ENCODE data around the gene AMMECR1. TPM values are rescaled to one million over a fixed set of nuclear protein-coding genes. Genes with fewer than 3 reads are reported as not detected.
"Not testable (repeated sequence)": the region's sequence is repeated elsewhere in the genome, so short reads cannot be mapped to it uniquely, and the experiment has no call there.

Gene AMMECR1
- total RNA-seq, 2 experiments from 2014 or later: 7.6 to 8.4 TPM

DNA sequence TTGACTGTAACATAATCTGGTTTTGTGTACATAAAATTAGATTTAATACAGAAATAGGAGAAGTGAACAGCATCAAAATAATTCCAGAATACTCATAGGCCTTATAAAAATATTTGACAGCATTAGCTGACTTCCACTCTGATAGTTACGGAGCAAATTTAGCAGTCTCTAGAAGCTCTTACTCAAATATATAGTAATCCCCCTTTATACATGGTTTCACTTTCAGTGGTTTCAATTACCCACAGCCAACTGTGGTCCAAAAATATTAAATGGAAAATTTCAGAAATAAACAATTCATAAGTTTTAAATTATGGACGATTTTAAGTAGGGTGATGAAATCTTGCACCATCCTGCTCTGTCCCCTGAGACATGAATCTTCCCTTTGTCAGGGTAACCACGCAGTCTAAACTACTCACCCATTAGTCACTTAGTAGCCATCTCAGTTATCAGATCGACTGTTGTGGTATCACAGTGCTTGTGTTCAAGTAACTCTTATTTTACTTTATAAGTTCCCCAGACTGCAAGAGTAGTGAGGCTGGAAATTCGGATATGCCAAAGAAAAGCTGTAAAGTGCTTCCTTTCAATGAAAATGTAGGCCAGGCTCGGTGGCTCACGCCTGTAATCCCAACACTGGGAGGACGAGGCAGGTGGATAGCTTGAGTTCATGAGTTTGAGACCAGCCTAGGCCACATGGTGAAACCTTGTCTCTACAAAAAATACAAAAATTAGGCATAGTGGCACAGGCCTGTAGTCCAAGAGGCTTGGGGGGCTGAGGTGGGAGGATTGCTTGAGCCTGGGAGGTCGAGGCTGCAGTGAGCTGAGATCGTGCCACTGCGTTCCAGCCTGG, 23.5 kb upstream of the AMMECR1 start:
- peaks cover 1% of the 10 kb centered on the region for H3K27me3 Mint-ChIP-seq
- no peak overlapping the region for H3K4me3 Mint-ChIP-seq
- intact Hi-C loops (cut with micrococcal nuclease): no loop called here
- ChIA-PET CTCF (no interaction called here), POLR2A (interaction anchor here (0.7 kb wide), 1 partner anchor 23 kb away, joined by 4 read pairs; no protein-coding TSS in a partner anchor)
- no peaks in the 10 kb centered on the region for H3K9me3 Mint-ChIP-seq
- no peaks in the 10 kb centered on the region for H3K36me3 Mint-ChIP-seq (ENCODE audit: low read depth)
- H3K4me1 Mint-ChIP-seq (ENCODE audit: low read depth): peaks cover 11% of the 10 kb centered on the region
- peak; percentile 12 for DNase-seq
- peak; percentile 83 for ATAC-seq
- TF ChIP-seq, protein P1, sequence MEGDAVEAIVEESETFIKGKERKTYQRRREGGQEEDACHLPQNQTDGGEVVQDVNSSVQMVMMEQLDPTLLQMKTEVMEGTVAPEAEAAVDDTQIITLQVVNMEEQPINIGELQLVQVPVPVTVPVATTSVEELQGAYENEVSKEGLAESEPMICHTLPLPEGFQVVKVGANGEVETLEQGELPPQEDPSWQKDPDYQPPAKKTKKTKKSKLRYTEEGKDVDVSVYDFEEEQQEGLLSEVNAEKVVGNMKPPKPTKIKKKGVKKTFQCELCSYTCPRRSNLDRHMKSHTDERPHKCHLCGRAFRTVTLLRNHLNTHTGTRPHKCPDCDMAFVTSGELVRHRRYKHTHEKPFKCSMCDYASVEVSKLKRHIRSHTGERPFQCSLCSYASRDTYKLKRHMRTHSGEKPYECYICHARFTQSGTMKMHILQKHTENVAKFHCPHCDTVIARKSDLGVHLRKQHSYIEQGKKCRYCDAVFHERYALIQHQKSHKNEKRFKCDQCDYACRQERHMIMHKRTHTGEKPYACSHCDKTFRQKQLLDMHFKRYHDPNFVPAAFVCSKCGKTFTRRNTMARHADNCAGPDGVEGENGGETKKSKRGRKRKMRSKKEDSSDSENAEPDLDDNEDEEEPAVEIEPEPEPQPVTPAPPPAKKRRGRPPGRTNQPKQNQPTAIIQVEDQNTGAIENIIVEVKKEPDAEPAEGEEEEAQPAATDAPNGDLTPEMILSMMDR (IDR thresholded peaks at IDR 0.05): no peak
- H3K27ac Mint-ChIP-seq: peak overlapping the region; percentile 80

DNA sequence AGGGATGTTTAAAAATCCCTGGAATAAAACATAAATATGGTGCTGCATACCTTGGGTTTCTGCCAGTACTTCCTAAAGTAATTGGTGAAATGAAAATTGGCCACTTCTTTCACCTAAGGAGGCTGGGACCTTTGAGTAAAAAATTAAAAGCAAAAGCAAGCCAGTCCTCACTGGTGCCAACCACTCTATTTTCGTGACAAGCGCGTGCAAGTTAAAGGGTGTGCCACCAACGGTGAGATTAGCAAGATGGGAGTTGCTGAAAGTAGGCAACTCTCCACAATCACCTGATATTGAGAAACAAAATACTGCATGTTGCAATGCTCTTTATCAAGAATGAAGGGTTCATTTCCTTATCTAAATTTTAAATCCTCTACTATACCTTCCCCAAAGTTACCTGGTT, 21.1 kb upstream of the AMMECR1 start:
- Mint-ChIP-seq H3K4me3 (no peak overlapping the region), H3K27me3 (peaks cover 5% of the 10 kb centered on the region), H3K36me3 (ENCODE audit: low read depth) (no peaks in the 10 kb centered on the region), H3K9me3 (no peaks in the 10 kb centered on the region), H3K4me1 (ENCODE audit: low read depth) (peaks cover 11% of the 10 kb centered on the region), H3K27ac (no peak overlapping the region)
- TF ChIP-seq, protein P1 (IDR thresholded peaks at IDR 0.05): no peak
- ChIA-PET CTCF (no interaction called here), POLR2A (no interaction called here)
- ATAC-seq (no peak), DNase-seq (no peak)
- intact Hi-C loops (cut with micrococcal nuclease): no loop called here

DNA sequence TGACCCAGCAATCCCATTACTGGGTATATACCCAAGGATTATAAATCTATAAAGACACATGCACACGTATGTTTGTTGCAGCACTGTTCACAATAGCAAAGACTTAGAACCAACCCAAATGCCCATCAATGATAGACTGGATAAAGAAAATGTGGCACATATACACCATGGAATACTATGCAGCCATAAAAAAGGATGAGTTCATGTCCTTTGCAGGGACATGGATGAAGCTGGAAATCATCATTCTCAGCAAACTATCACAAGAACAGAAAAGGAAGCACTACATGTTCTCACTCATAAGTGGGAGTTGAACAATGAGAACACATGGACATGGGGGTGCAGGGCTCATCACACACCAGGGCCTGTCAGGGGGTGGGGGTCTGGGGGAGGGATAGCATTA, 15.6 kb upstream of the AMMECR1 start:
- H3K9me3 Mint-ChIP-seq; H3K27me3 Mint-ChIP-seq; ATAC-seq; intact Hi-C loops (cut with micrococcal nuclease); CTCF ChIA-PET; H3K4me3 Mint-ChIP-seq; POLR2A ChIA-PET; H3K36me3 Mint-ChIP-seq (ENCODE audit: low read depth); DNase-seq; H3K4me1 Mint-ChIP-seq (ENCODE audit: low read depth); H3K27ac Mint-ChIP-seq: not testable (repeated sequence)

DNA sequence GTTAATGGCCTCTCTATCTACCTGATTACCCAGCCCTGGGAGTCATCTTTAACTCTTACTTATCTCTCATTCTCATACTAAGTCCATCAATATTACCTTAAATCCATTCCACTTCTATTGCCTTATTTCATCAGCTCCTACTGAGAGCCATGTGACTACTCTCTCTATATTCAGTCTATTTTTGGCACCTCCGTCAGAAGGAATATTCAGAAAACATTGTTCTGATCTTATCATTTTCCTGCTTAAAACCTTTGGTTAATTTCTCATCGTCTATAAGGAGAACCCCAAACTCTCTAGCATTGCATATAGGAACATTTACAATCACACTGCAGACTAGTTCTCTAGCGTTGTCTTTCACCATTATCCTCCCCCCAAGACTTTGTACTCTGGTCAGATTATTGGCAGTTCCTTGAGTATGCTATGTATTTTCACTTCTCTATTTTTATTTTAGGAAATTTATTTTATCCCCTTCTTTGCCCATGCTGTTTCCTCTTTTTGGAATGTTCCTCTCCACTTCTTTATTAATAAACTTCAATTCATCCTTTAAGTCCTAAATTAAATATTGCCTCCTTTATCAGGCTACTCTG, 13.7 kb upstream of the AMMECR1 start:
- no peak for ATAC-seq
- TF ChIP-seq, protein P1 (IDR thresholded peaks at IDR 0.05): no peak
- ChIA-PET CTCF (no interaction called here), POLR2A (no interaction called here)
- H3K9me3 Mint-ChIP-seq: no peaks in the 10 kb centered on the region
- no peak overlapping the region for H3K27ac Mint-ChIP-seq
- H3K4me3 Mint-ChIP-seq: no peak overlapping the region
- H3K4me1 Mint-ChIP-seq (ENCODE audit: low read depth): no peaks in the 10 kb centered on the region
- peaks cover 3% of the 10 kb centered on the region for H3K27me3 Mint-ChIP-seq
- H3K36me3 Mint-ChIP-seq (ENCODE audit: low read depth): no peaks in the 10 kb centered on the region
- DNase-seq: no peak
- intact Hi-C loops (cut with micrococcal nuclease): no loop called here

- H3K27me3 Mint-ChIP-seq; H3K36me3 Mint-ChIP-seq (ENCODE audit: low read depth); CTCF ChIA-PET; POLR2A ChIA-PET; H3K9me3 Mint-ChIP-seq; DNase-seq; H3K27ac Mint-ChIP-seq; H3K4me3 Mint-ChIP-seq; ATAC-seq; intact Hi-C loops (cut with micrococcal nuclease); H3K4me1 Mint-ChIP-seq (ENCODE audit: low read depth): not testable (repeated sequence)
These were observed 10.7 kb upstream of the AMMECR1 start for GRCh38 chrX:110328613-110329012.

- ChIA-PET POLR2A (no interaction called here), CTCF (no interaction called here)
- no peaks in the 10 kb centered on the region for H3K36me3 Mint-ChIP-seq (ENCODE audit: low read depth)
- no peak overlapping the region for H3K27ac Mint-ChIP-seq
- TF ChIP-seq, protein P1 (IDR thresholded peaks at IDR 0.05): no peak
- DNase-seq (no peak), ATAC-seq (no peak)
- no peaks in the 10 kb centered on the region for H3K9me3 Mint-ChIP-seq
- intact Hi-C loops (cut with micrococcal nuclease): no loop called here
- no peak overlapping the region for H3K4me3 Mint-ChIP-seq
- H3K4me1 Mint-ChIP-seq (ENCODE audit: low read depth): no peaks in the 10 kb centered on the region
- no peaks in the 10 kb centered on the region for H3K27me3 Mint-ChIP-seq
These were observed 9.5 kb upstream of the AMMECR1 start for GRCh38 chrX:110327336-110327735.
